HEK293 (cell line): ENCODE results near the gene SMIM10.

Experiments used
- CTCF ChIA-PET: fragments of 350-600 bp; formaldehyde crosslinking; extraction: SDS; loops from one replicate; lab custom pipeline; 2021; ENCODE audit warnings: antibody characterized with exemption; lab: Yijun Ruan, JAX
- POLR2A ChIA-PET: fragments of 300-600 bp; formaldehyde crosslinking; extraction: SDS; loops from one replicate; lab custom pipeline; 2020; ENCODE audit warnings: antibody characterized with exemption, inconsistent platforms; lab: Yijun Ruan, JAX
- H3K27ac ChIP-seq: fragments of 200-500 bp; sonication (Bioruptor generic); 2 replicates; pipeline ENCODE4 v1.5.1; 2014; ENCODE audit warnings: low read depth, low read length, control low read depth, inconsistent platforms; ENCODE audit errors: extremely low read depth
- H3K36me3 ChIP-seq, 2 experiments: fragments of 200-500 bp in 1 of 2; sonication (Bioruptor generic) in 1 of 2; 1 replicate in 1 of 2; 2 replicates in 1 of 2; pipeline ENCODE4 v1.5.1; 2014 to 2017; ENCODE audit warnings: inconsistent platforms in 2 of 2, low read length in 2 of 2; ENCODE audit not compliant: control insufficient read depth in 2 of 2, insufficient read depth in 1 of 2
- H3K4me1 ChIP-seq: fragments of 200-500 bp; sonication (Bioruptor generic); 2 replicates; pipeline ENCODE4 v1.5.1; 2014; ENCODE audit warnings: mild to moderate bottlenecking, low read length, inconsistent platforms; ENCODE audit not compliant: control insufficient read depth, insufficient read depth
- H3K4me3 ChIP-seq: 2 replicates; pipeline ENCODE4 v1.5.1; 2011; ENCODE audit warnings: low read depth, mild to moderate bottlenecking, control low read depth, low read length, moderate library complexity
- H3K9me3 ChIP-seq: fragments of 200-500 bp; sonication (Bioruptor generic); 2 replicates; pipeline ENCODE4 v1.5.1; 2014; ENCODE audit warnings: low read depth, low read length, inconsistent platforms; ENCODE audit not compliant: control insufficient read depth, insufficient read depth
- GFI1B ChIP-seq: fragments of 450-650 bp; formaldehyde crosslinking; IDR thresholded peaks from 2 replicates; pipeline ENCODE4 v1.5.1; 2016; ENCODE audit warnings: missing biosample characterization, missing genetic modification characterization
- HOXC10 ChIP-seq: sonication (generic); formaldehyde crosslinking; IDR thresholded peaks from 2 replicates; pipeline ENCODE4 v1.8.1; 2023; ENCODE audit warnings: mild to moderate bottlenecking, missing genetic modification reagents
- ZBTB21 ChIP-seq: fragments of 450-650 bp; formaldehyde crosslinking; IDR thresholded peaks from 2 replicates; pipeline ENCODE4 v1.5.1; 2017; ENCODE audit warnings: missing biosample characterization, missing genetic modification characterization
- ZFP69B ChIP-seq: fragments of 450-650 bp; formaldehyde crosslinking; IDR thresholded peaks from 2 replicates; pipeline ENCODE4 v1.5.1; 2016; ENCODE audit warnings: missing biosample characterization, missing genetic modification characterization
- ZNF140 ChIP-seq: fragments of 450-650 bp; formaldehyde crosslinking; IDR thresholded peaks from 2 replicates; pipeline ENCODE4 v1.5.1; 2016; ENCODE audit warnings: missing biosample characterization, missing genetic modification characterization
- ZNF174 ChIP-seq: fragments of 450-650 bp; formaldehyde crosslinking; IDR thresholded peaks from 2 replicates; pipeline ENCODE4 v1.5.0; 2017; ENCODE audit warnings: missing biosample characterization, mild to moderate bottlenecking, missing genetic modification characterization
- ZNF18 ChIP-seq: fragments of 450-650 bp; formaldehyde crosslinking; IDR thresholded peaks from 2 replicates; pipeline ENCODE4 v1.5.1; 2016; ENCODE audit warnings: missing biosample characterization, missing genetic modification characterization
- ZNF221 ChIP-seq: fragments of 450-650 bp; formaldehyde crosslinking; IDR thresholded peaks from 2 replicates; pipeline ENCODE4 v1.5.1; 2017; ENCODE audit warnings: missing biosample characterization, missing genetic modification characterization, borderline replicate concordance
- ZNF37A ChIP-seq: fragments of 450-650 bp; IDR thresholded peaks from 2 replicates; pipeline ENCODE4 v1.5.1; 2018; ENCODE audit warnings: missing biosample characterization, missing genetic modification characterization
- ZNF629 ChIP-seq: fragments of 450-650 bp; formaldehyde crosslinking; IDR thresholded peaks from 2 replicates; pipeline ENCODE4 v1.5.1; 2017; ENCODE audit warnings: missing biosample characterization, missing genetic modification characterization
- ZSCAN30 ChIP-seq: fragments of 450-650 bp; IDR thresholded peaks from 2 replicates; pipeline ENCODE4 v1.5.1; 2018; ENCODE audit warnings: missing biosample characterization, mild to moderate bottlenecking, missing genetic modification characterization, moderate library complexity
- TF ChIP-seq, protein P1 (sequence below): fragments of 450-650 bp; formaldehyde crosslinking; conservative IDR thresholded peaks from 2 replicates; pipeline ENCODE4 v1.5.1; 2016; ENCODE audit warnings: low read depth, missing biosample characterization, missing genetic modification characterization
- TF ChIP-seq, protein P2 (sequence below): fragments of 450-650 bp; formaldehyde crosslinking; IDR thresholded peaks from 2 replicates; pipeline ENCODE4 v1.5.1; 2016; ENCODE audit warnings: missing biosample characterization, missing genetic modification characterization

Gene SMIM10

GRCh38 chrX:134997646-134998045 is 6.9 kb downstream of the SMIM10 start:
- TF ChIP-seq ZNF37A (tag by site-specific recombination), result no peak
- TF ChIP-seq ZSCAN30, result no peak
- no peak for TF ChIP-seq ZNF18
- no peak for TF ChIP-seq HOXC10 (CRISPR knock-in tag)
- no peak for TF ChIP-seq ZNF221 (tag by site-specific recombination)
- TF ChIP-seq ZNF629 (tag by site-specific recombination), result no peak
- TF ChIP-seq GFI1B (tag by site-specific recombination), result no peak
- TF ChIP-seq, protein P1, sequence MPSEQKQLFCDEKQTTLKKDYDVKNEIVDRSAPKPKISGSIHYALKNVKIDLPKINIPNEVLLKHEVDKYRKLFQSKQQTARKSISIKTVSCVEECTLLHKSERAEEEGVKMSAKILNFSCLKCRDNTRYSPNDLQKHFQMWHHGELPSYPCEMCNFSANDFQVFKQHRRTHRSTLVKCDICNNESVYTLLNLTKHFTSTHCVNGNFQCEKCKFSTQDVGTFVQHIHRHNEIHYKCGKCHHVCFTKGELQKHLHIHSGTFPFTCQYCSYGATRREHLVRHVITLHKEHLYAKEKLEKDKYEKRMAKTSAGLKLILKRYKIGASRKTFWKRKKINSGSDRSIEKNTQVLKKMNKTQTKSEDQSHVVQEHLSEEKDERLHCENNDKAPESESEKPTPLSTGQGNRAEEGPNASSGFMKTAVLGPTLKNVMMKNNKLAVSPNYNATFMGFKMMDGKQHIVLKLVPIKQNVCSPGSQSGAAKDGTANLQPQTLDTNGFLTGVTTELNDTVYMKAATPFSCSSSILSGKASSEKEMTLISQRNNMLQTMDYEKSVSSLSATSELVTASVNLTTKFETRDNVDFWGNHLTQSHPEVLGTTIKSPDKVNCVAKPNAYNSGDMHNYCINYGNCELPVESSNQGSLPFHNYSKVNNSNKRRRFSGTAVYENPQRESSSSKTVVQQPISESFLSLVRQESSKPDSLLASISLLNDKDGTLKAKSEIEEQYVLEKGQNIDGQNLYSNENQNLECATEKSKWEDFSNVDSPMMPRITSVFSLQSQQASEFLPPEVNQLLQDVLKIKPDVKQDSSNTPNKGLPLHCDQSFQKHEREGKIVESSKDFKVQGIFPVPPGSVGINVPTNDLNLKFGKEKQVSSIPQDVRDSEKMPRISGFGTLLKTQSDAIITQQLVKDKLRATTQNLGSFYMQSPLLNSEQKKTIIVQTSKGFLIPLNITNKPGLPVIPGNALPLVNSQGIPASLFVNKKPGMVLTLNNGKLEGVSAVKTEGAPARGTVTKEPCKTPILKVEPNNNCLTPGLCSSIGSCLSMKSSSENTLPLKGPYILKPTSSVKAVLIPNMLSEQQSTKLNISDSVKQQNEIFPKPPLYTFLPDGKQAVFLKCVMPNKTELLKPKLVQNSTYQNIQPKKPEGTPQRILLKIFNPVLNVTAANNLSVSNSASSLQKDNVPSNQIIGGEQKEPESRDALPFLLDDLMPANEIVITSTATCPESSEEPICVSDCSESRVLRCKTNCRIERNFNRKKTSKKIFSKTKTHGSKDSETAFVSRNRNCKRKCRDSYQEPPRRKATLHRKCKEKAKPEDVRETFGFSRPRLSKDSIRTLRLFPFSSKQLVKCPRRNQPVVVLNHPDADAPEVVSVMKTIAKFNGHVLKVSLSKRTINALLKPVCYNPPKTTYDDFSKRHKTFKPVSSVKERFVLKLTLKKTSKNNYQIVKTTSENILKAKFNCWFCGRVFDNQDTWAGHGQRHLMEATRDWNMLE (tag by site-specific recombination), result no peak
- TF ChIP-seq, protein P2, sequence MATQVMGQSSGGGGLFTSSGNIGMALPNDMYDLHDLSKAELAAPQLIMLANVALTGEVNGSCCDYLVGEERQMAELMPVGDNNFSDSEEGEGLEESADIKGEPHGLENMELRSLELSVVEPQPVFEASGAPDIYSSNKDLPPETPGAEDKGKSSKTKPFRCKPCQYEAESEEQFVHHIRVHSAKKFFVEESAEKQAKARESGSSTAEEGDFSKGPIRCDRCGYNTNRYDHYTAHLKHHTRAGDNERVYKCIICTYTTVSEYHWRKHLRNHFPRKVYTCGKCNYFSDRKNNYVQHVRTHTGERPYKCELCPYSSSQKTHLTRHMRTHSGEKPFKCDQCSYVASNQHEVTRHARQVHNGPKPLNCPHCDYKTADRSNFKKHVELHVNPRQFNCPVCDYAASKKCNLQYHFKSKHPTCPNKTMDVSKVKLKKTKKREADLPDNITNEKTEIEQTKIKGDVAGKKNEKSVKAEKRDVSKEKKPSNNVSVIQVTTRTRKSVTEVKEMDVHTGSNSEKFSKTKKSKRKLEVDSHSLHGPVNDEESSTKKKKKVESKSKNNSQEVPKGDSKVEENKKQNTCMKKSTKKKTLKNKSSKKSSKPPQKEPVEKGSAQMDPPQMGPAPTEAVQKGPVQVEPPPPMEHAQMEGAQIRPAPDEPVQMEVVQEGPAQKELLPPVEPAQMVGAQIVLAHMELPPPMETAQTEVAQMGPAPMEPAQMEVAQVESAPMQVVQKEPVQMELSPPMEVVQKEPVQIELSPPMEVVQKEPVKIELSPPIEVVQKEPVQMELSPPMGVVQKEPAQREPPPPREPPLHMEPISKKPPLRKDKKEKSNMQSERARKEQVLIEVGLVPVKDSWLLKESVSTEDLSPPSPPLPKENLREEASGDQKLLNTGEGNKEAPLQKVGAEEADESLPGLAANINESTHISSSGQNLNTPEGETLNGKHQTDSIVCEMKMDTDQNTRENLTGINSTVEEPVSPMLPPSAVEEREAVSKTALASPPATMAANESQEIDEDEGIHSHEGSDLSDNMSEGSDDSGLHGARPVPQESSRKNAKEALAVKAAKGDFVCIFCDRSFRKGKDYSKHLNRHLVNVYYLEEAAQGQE, result no peak
- Histone ChIP-seq H3K4me3 (no peak overlapping the region), H3K9me3 (no peaks in the 10 kb centered on the region), H3K27ac (no peak overlapping the region), H3K36me3 (no peaks in the 10 kb centered on the region; a peak in 1 of 3 replicates), H3K4me1 (no peaks in the 10 kb centered on the region)
- CTCF ChIA-PET, result interaction anchor here (0.7 to 1.1 kb wide), 2 partner anchors 143 to 205 kb away, joined by 3 read pairs; no protein-coding TSS in a partner anchor
- POLR2A ChIA-PET, result no interaction called here

DNA sequence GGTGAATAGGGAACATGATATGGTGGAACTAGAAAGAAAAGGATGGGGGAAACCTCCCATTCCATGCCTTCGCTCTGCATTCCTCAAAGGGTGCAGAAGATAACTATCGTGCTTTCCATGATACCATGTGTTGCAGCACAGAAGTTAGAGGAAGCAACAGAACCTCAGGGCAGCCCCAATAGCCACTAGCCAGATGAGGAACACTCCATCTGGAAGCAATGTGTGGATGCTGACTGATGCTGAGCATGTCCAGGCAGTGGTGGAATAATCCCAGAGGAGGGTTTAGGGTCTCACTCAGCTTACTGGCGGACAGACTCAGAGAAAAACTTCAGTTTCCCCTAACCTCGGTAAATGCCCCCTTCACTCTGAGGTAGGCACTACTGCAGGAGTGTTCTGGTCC is 7.5 kb downstream of the SMIM10 start:
- Histone ChIP-seq H3K9me3 (no peaks in the 10 kb centered on the region), H3K36me3 (no peaks in the 10 kb centered on the region; a peak in 1 of 3 replicates), H3K4me3 (no peak overlapping the region), H3K4me1 (no peaks in the 10 kb centered on the region), H3K27ac (no peak overlapping the region)
- ChIA-PET POLR2A (no interaction called here), CTCF (interaction anchor here (0.7 to 2.1 kb wide), 5 partner anchors 30 to 575 kb away, joined by 3 to 7 read pairs (median 6); no protein-coding TSS in a partner anchor)
- TF ChIP-seq ZNF174 (no peak), ZNF140 (tag by site-specific recombination) (no peak), ZBTB21 (tag by site-specific recombination) (no peak), ZFP69B (no peak)
